Esophagus squamous epithelium (tissue), 5 donors: ENCODE results near the gene ERLEC1. TPM values are rescaled to one million over a fixed set of nuclear protein-coding genes. Genes with fewer than 3 reads are reported as not detected.
A peak's percentile ranks its signal among the peaks of the same experiment; 100 is the strongest.

Experiments used
- DNase-seq: peaks from one replicate; lab custom pipeline; 2025; lab: John Stamatoyannopoulos, UW
- H3K27ac ChIP-seq, 4 donors: fragments of 200-600 bp; sonication (generic); one replicate each; pipeline ENCODE4 v1.5.1; 2016 to 2019; ENCODE audit warnings: mild to moderate bottlenecking in 1 of 4
- H3K27me3 ChIP-seq, 4 donors: fragments of 200-600 bp; sonication (generic); 1 replicate in 3 of 4; 2 replicates in 1 of 4; pipeline versions ENCODE4 v1.5.1 to v1.6.0; 2017 to 2021; ENCODE audit warnings: antibody characterized with exemption in 1 of 4
- H3K36me3 ChIP-seq, 3 donors: fragments of 200-600 bp; sonication (generic); one replicate each; pipeline ENCODE4 v1.5.1; 2016 to 2019
- H3K4me1 ChIP-seq, 3 donors: fragments of 200-600 bp; sonication (generic); one replicate each; pipeline ENCODE4 v1.5.1; 2017 to 2019
- H3K4me3 ChIP-seq, 4 donors: fragments of 200-600 bp; sonication (generic); 1 replicate in 3 of 4; 2 replicates in 1 of 4; pipeline ENCODE4 v1.5.1; 2016 to 2019; ENCODE audit warnings: mild to moderate bottlenecking in 2 of 4, moderate library complexity in 1 of 4
- H3K9me3 ChIP-seq, 3 donors: fragments of 200-600 bp; sonication (generic); one replicate each; pipeline ENCODE4 v1.5.1; 2016 to 2019
- CTCF ChIP-seq, 6 experiments: fragments of 450-650 bp in 4 of 6; fragments of 200-600 bp in 2 of 6; sonication (generic) in 2 of 6; IDR thresholded peaks; one replicate each; pipeline ENCODE4 v1.5.1; 2016 to 2019; ENCODE audit warnings: antibody characterized with exemption in 6 of 6, mild to moderate bottlenecking in 4 of 6, moderate library complexity in 4 of 6
- POLR2A ChIP-seq, 4 donors: fragments of 450-650 bp; IDR thresholded peaks; one replicate each; pipeline ENCODE4 v1.6.1; 2017; ENCODE audit warnings: antibody characterized with exemption in 4 of 4, mild to moderate bottlenecking in 4 of 4, moderate library complexity in 3 of 4
- WGBS, 2 donors: methylation state at CpG; one replicate each; pipeline ENCODE4 v1.1.5; 2018; 5-methylcytosine and 5-hydroxymethylcytosine counted together
- intact Hi-C: fragments of 100-400 bp; cut with DNase I; formaldehyde crosslinking; loops from one replicate; pipeline ENCODE4 v1.15.0; 2022
- total RNA-seq, 4 donors: library from RNA; depleted of rRNA; stranded (reverse); fragments of >200 nt; gene quantifications; one replicate each; pipeline ENCODE4 v1.1.0, GENCODE V29; 2016
- donor health status: DM: yes; HTN: yes; CAD: no.

Gene ERLEC1
- total RNA-seq, 4 donors from 2014 or later, result 15.1 to 27.5 (median 21.3) TPM

DNA sequence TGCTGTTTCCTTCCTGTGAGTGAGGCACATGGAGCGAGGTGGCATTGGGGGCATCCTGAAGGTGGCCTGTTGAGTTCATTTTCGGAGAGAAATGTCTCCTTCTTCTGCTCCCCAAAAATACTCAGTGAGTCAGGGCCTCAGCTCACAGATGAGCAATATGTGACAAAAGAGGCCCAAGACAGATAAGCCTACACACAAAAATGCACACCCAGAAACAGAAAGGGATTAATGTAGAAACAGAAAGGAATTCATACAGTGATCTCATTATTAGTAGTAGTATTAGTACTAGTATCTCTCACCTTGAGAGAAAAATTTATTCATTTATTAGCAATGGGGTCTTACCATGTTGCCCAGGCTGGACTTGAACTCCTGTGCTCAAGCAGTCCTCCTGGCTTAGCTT lies 67.8 kb downstream of the ERLEC1 start:
- Histone ChIP-seq H3K4me3 (no peak overlapping the region), H3K27ac (no peak overlapping the region), H3K4me1 (peaks cover 0 to 8% (median 4%) of the 10 kb centered on the region in 3 donors), H3K27me3 (no peaks in the 10 kb centered on the region), H3K9me3 (no peaks in the 10 kb centered on the region), H3K36me3 (peaks cover 0 to 21% (median 0%) of the 10 kb centered on the region in 3 donors)
- no peak for TF ChIP-seq CTCF (IDR thresholded peaks at IDR 0.05)
- TF ChIP-seq POLR2A (IDR thresholded peaks at IDR 0.05), result no peak
- WGBS, 2 donors, result 85 to 87% methylated on average over 2 of the region's 2 CpGs
- no peak for DNase-seq
- intact Hi-C loops, result no loop called here

DNA sequence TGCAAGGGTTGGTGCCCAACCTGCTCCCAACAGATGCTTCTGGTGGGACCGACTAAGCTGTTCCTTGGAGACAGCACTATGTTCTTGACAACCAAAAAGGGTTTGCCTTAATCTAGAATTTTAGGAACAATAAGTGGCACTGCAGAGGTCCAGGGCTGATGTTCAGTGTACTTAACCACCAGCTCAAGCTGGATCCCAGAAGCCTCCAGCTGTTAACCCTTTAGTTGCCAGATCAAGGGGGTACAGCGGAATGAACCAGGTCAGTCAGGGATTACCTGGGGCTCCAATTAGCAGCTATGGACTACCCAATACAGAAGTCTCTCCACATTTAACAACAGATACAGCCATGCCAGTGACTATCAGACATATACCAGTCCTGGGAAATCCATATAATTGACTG lies 69.4 kb downstream of the ERLEC1 start:
- no peak overlapping the region for H3K4me3 ChIP-seq
- H3K36me3 ChIP-seq, result peaks cover 0 to 26% (median 0%) of the 10 kb centered on the region in 3 donors
- no peak overlapping the region for H3K27ac ChIP-seq
- no peaks in the 10 kb centered on the region for H3K9me3 ChIP-seq
- intact Hi-C loops, result no loop called here
- DNase-seq, result no peak
- H3K4me1 ChIP-seq, result peaks cover 0 to 15% (median 6%) of the 10 kb centered on the region in 3 donors
- H3K27me3 ChIP-seq, result no peaks in the 10 kb centered on the region
- TF ChIP-seq POLR2A (IDR thresholded peaks at IDR 0.05) (no peak), CTCF (IDR thresholded peaks at IDR 0.05) (no peak)
- WGBS, 2 donors, result 75 to 78% methylated on average over 2 of the region's 2 CpGs

DNA sequence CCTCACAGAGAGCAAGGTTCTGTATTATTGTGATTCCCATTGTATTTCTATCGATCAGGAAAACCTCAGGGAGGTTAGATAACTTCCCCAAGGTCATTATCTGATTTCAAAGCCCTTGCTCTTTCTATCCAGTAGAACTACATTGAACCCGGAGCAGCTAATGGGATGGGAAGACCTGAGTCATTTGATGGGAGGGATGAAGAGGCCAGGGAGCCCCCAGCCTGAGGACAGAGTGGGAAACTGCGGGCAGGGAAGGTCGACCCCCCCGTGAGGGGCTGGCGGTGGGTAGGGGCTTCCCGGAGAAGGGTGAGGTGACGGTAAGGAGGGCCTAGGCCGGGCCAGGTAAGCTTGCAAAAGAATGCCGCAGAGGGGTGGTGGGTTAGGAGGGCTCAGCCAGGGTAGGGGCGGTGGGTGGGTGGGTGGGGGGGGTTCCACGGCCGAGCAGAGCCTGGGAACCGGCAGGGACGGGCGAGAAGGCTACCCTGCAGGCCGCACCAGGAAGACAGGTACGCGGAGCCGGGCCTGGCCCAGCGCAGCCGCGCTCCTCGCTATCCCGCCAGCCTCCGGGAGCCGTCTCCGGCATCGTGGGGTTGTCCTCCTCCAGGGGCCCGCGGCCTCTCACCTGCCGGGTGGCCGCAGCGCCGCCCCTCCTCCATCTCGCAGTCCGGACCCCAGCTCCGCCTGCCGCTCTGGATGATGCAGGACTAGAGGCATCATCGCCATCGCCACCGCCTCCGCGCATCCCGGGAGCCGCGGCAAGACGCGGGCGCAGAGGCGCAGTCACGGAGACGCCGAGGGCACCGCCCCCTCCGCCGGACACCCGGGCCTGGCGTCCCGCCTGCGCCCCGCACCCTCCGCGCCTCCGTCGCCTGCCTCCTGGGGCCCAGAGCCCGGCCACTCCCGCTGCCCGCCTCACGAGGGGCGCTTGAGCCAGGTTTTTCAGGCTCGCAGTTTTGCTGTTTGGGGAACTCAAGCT lies 72.7 kb downstream of the ERLEC1 start, which contains the start of gene GPR75:
Gene GPR75, minus strand, starts transcription at position 762 of the 976 bp plus-strand sequence. CDS start 5,211 bp downstream, outside the sequence.
- no peak for TF ChIP-seq CTCF (IDR thresholded peaks at IDR 0.05)
- no peak for TF ChIP-seq POLR2A (IDR thresholded peaks at IDR 0.05)
- Histone ChIP-seq H3K27ac (peak within 1 kb of the TSS in 2 of 4 donors; percentile 13 to 22), H3K36me3 (peaks cover 0 to 31% (median 0%) of the 10 kb centered on the region in 3 donors), H3K27me3 (no peaks in the 10 kb centered on the region), H3K4me3 (peak within 1 kb of the TSS; percentile 24 to 63 (median 46)), H3K4me1 (peaks cover 0 to 15% (median 6%) of the 10 kb centered on the region in 3 donors), H3K9me3 (no peaks in the 10 kb centered on the region)
- 45 to 69% methylated on average over 6 to 11 of the region's 72 CpGs for WGBS, 2 donors
- no peak for DNase-seq
- intact Hi-C loops, result no loop called here

DNA sequence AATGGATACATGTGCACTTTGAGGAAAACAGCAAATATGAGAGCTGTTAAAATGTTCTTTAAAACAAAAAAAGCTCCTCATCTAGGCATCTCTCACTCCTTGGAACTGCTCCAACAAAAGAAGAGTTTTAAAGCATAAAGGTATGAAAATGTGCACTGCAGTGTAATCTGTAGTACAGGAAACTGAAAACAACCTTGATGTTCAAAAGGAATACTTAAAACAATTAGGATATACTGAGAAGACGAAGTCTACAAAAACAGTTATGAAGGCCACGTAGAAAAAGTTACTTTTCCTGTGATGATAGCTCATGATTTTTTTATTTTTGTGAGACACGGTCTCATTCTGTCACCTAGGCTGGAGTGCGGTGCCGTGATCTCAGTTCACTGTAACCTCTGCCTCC lies 75.0 kb downstream of the ERLEC1 start:
- no peaks in the 10 kb centered on the region for H3K9me3 ChIP-seq
- no peaks in the 10 kb centered on the region for H3K27me3 ChIP-seq
- 88 to 95% methylated on average over 5 of the region's 5 CpGs for WGBS, 2 donors
- H3K4me1 ChIP-seq, result peaks cover 0 to 15% (median 6%) of the 10 kb centered on the region in 3 donors
- TF ChIP-seq CTCF (IDR thresholded peaks at IDR 0.05) (no peak), POLR2A (IDR thresholded peaks at IDR 0.05) (no peak)
- no peak for DNase-seq
- H3K4me3 ChIP-seq, result no peak overlapping the region
- peaks cover 0 to 52% (median 3%) of the 10 kb centered on the region in 3 donors for H3K36me3 ChIP-seq
- intact Hi-C loops, result no loop called here
- no peak overlapping the region for H3K27ac ChIP-seq
